GM23338 (cell line): Measurements from ENCODE around the gene TMEM116. TPM values are rescaled to one million over a fixed set of nuclear protein-coding genes. Genes with fewer than 3 reads are reported as not detected.

ENCODE experiments used
- ATAC-seq: fragments of 200-7000 bp; cut with Tn5 transposase; 3 replicates; pipeline ENCODE4 v1.9.1; 2020
- DNase-seq: peaks from one replicate; pipeline ENCODE4 v3.0.0-alpha.2; 2015; ENCODE audit warnings: low spot score
- H2AFZ ChIP-seq: fragments of 200-600 bp; sonication (generic); 2 replicates; pipeline ENCODE4 v1.8.0; 2016; ENCODE audit warnings: antibody characterized with exemption, mild to moderate bottlenecking, moderate library complexity
- H3F3A ChIP-seq: fragments of 200-600 bp; sonication (generic); replicated peaks from 2 replicates; pipeline ENCODE4 v1.8.0; 2017; ENCODE audit warnings: antibody characterized with exemption, mixed run types, low read depth
- H3K27ac ChIP-seq: fragments of 200-600 bp; sonication (generic); 2 replicates; pipeline ENCODE4 v1.6.1; 2016; ENCODE audit warnings: low read depth
- H3K27me3 ChIP-seq: fragments of 200-600 bp; sonication (generic); 2 replicates; pipeline ENCODE4 v1.8.0; 2016; ENCODE audit warnings: mild to moderate bottlenecking, mixed run types, moderate library complexity; ENCODE audit not compliant: insufficient read depth
- H3K36me3 ChIP-seq: fragments of 200-600 bp; sonication (generic); 2 replicates; pipeline ENCODE4 v1.8.0; 2016; ENCODE audit warnings: mild to moderate bottlenecking; ENCODE audit not compliant: insufficient read depth
- H3K4me1 ChIP-seq: fragments of 200-600 bp; sonication (generic); 2 replicates; pipeline ENCODE4 v1.8.0; 2016; ENCODE audit warnings: mild to moderate bottlenecking, moderate library complexity; ENCODE audit not compliant: insufficient read depth
- H3K4me2 ChIP-seq: fragments of 200-600 bp; sonication (generic); 2 replicates; pipeline ENCODE4 v1.7.1; 2017; ENCODE audit warnings: mixed run types
- H3K4me3 ChIP-seq: fragments of 200-600 bp; sonication (generic); 2 replicates; pipeline ENCODE4 v1.6.1; 2016; ENCODE audit warnings: mixed run types
- H3K79me2 ChIP-seq: fragments of 200-600 bp; sonication (generic); replicated peaks from 2 replicates; pipeline ENCODE4 v1.8.0; 2017; ENCODE audit warnings: mild to moderate bottlenecking; ENCODE audit not compliant: insufficient read depth
- H3K9me2 ChIP-seq: fragments of 200-600 bp; sonication (generic); 2 replicates; pipeline ENCODE4 v1.8.0; 2017; ENCODE audit not compliant: insufficient read depth
- H4K20me1 ChIP-seq: fragments of 200-600 bp; sonication (generic); replicated peaks from 2 replicates; pipeline ENCODE4 v1.8.0; 2017; ENCODE audit warnings: mild to moderate bottlenecking; ENCODE audit not compliant: insufficient read depth
- H3K27ac Mint-ChIP-seq: 2 replicates; pipeline ENCODE4 v1.8.0; 2020; ENCODE audit warnings: inconsistent platforms, mild to moderate bottlenecking, moderate library complexity, mixed read lengths
- H3K27me3 Mint-ChIP-seq: 3 replicates; pipeline ENCODE4 v1.8.0; 2022; ENCODE audit warnings: low read depth, mild to moderate bottlenecking, moderate library complexity, mixed read lengths, inconsistent platforms; ENCODE audit not compliant: insufficient read depth, poor library complexity
- H3K36me3 Mint-ChIP-seq: 3 replicates; pipeline ENCODE4 v1.8.0; 2021; ENCODE audit warnings: low read depth, mild to moderate bottlenecking, inconsistent platforms, moderate library complexity, mixed read lengths
- H3K4me1 Mint-ChIP-seq: 3 replicates; pipeline ENCODE4 v1.8.0; 2020; ENCODE audit warnings: mild to moderate bottlenecking, inconsistent platforms, mixed read lengths
- H3K4me3 Mint-ChIP-seq: 3 replicates; pipeline ENCODE4 v1.8.0; 2021; ENCODE audit warnings: moderate library complexity, mild to moderate bottlenecking, inconsistent platforms, mixed read lengths
- H3K9me3 Mint-ChIP-seq: 3 replicates; pipeline ENCODE4 v1.8.0; 2020; ENCODE audit warnings: moderate library complexity, mild to moderate bottlenecking, inconsistent platforms, mixed read lengths
- CREB1 ChIP-seq: fragments of 250-450 bp; sonication (Bioruptor Pico); IDR thresholded peaks from 2 replicates; pipeline ENCODE4 v1.5.0; 2020; ENCODE audit warnings: low read depth, mild to moderate bottlenecking, moderate library complexity
- EZH2 ChIP-seq: fragments of 200-600 bp; sonication (generic); IDR thresholded peaks from one replicate; pipeline ENCODE4 v1.8.0; 2017; ENCODE audit warnings: antibody characterized with exemption, mild to moderate bottlenecking, low read depth; ENCODE audit not compliant: unreplicated experiment
- EZH2phosphoT487 ChIP-seq: fragments of 200-600 bp; sonication (generic); IDR thresholded peaks from one replicate; pipeline ENCODE4 v1.8.1; 2018; ENCODE audit warnings: antibody characterized with exemption; ENCODE audit not compliant: unreplicated experiment
- JUNB ChIP-seq: IDR thresholded peaks from one replicate; pipeline ENCODE4 v1.6.1; 2016; ENCODE audit warnings: antibody characterized with exemption; ENCODE audit not compliant: unreplicated experiment
- NANOG ChIP-seq: IDR thresholded peaks from 2 replicates; pipeline ENCODE4 v1.6.1; 2016; ENCODE audit warnings: antibody characterized with exemption, borderline replicate concordance
- POLR2AphosphoS5 ChIP-seq: IDR thresholded peaks from 2 replicates; pipeline ENCODE4 v1.6.1; 2016; ENCODE audit warnings: antibody characterized with exemption, low read depth
- STAT1 ChIP-seq: IDR thresholded peaks from one replicate; pipeline ENCODE4 v1.6.1; 2016; ENCODE audit warnings: antibody characterized with exemption; ENCODE audit not compliant: unreplicated experiment
- ZNF114 ChIP-seq: fragments of 250-450 bp; sonication (Bioruptor Pico); IDR thresholded peaks from 2 replicates; pipeline ENCODE4 v1.5.0; 2020; ENCODE audit warnings: mild to moderate bottlenecking, moderate library complexity
- ZNF331 ChIP-seq: fragments of 250-450 bp; sonication (Bioruptor Pico); IDR thresholded peaks from 2 replicates; pipeline ENCODE4 v1.5.0; 2020; ENCODE audit warnings: low read depth, mild to moderate bottlenecking, moderate library complexity
- polyA plus RNA-seq: library from polyadenylated mRNA; unstranded; fragments of >200 nt; fragmentation: Nextera tagmentation; extraction: Ambion mirVana; gene quantifications from 2 replicates; pipeline ENCODE4 v1.2.1, GENCODE V29; 2016
- total RNA-seq: library from RNA; depleted of rRNA; stranded (reverse); fragments of >200 nt; shearing (Covaris generic); gene quantifications from 2 replicates; pipeline ENCODE4 v1.2.3, GENCODE V29; 2014
- TF ChIP-seq, protein P1 (sequence below): IDR thresholded peaks from one replicate; pipeline ENCODE4 v1.6.1; 2018; ENCODE audit warnings: antibody characterized with exemption; ENCODE audit not compliant: unreplicated experiment
- TF ChIP-seq, protein P2 (sequence below): IDR thresholded peaks from 2 replicates; pipeline ENCODE4 v1.6.1; 2016; ENCODE audit warnings: antibody characterized with exemption
- TF ChIP-seq, protein P3 (sequence below), 2 experiments: fragments of 200-600 bp in 1 of 2; sonication (generic) in 1 of 2; conservative IDR thresholded peaks; 2 replicates each; pipeline versions ENCODE4 v1.5.1 to v1.6.1; 2016 to 2017; ENCODE audit warnings: antibody characterized with exemption in 2 of 2, low read depth in 2 of 2, mild to moderate bottlenecking in 2 of 2, moderate library complexity in 1 of 2
- TF ChIP-seq, protein P4 (sequence below): fragments of 250-450 bp; sonication (Bioruptor Pico); IDR thresholded peaks from 2 replicates; pipeline ENCODE4 v1.5.0; 2020; ENCODE audit warnings: mild to moderate bottlenecking, moderate library complexity

Gene TMEM116
- total and polyA plus RNA-seq, 2 experiments from 2014 or later = 8.0 to 10.4 TPM

GRCh38 chr12:111997300-111997699 lies 15.7 kb downstream of the TMEM116 start:
- H3K4me2 ChIP-seq = no peak overlapping the region
- Mint-ChIP-seq H3K9me3 (no peaks in the 10 kb centered on the region), H3K4me3 (no peak overlapping the region), H3K27me3 (peaks cover 2% of the 10 kb centered on the region), H3K36me3 (no peaks in the 10 kb centered on the region), H3K4me1 (peaks cover 8% of the 10 kb centered on the region), H3K27ac (no peak overlapping the region)
- no peaks in the 10 kb centered on the region for H3F3A ChIP-seq
- ATAC-seq = no peak
- DNase-seq = no peak
- H3K27me3 ChIP-seq = no peaks in the 10 kb centered on the region
- H3K9me2 ChIP-seq = no peaks in the 10 kb centered on the region
- H2AFZ ChIP-seq = no peak overlapping the region
- no peaks in the 10 kb centered on the region for H3K79me2 ChIP-seq
- no peak overlapping the region for H3K27ac ChIP-seq
- TF ChIP-seq, protein P1, sequence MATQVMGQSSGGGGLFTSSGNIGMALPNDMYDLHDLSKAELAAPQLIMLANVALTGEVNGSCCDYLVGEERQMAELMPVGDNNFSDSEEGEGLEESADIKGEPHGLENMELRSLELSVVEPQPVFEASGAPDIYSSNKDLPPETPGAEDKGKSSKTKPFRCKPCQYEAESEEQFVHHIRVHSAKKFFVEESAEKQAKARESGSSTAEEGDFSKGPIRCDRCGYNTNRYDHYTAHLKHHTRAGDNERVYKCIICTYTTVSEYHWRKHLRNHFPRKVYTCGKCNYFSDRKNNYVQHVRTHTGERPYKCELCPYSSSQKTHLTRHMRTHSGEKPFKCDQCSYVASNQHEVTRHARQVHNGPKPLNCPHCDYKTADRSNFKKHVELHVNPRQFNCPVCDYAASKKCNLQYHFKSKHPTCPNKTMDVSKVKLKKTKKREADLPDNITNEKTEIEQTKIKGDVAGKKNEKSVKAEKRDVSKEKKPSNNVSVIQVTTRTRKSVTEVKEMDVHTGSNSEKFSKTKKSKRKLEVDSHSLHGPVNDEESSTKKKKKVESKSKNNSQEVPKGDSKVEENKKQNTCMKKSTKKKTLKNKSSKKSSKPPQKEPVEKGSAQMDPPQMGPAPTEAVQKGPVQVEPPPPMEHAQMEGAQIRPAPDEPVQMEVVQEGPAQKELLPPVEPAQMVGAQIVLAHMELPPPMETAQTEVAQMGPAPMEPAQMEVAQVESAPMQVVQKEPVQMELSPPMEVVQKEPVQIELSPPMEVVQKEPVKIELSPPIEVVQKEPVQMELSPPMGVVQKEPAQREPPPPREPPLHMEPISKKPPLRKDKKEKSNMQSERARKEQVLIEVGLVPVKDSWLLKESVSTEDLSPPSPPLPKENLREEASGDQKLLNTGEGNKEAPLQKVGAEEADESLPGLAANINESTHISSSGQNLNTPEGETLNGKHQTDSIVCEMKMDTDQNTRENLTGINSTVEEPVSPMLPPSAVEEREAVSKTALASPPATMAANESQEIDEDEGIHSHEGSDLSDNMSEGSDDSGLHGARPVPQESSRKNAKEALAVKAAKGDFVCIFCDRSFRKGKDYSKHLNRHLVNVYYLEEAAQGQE = no peak
- TF ChIP-seq JUNB (no peak), ZNF331 (CRISPR knock-in tag) (no peak), NANOG (no peak), EZH2 (no peak), EZH2phosphoT487 (no peak), CREB1 (CRISPR knock-in tag) (no peak), POLR2AphosphoS5 (no peak), STAT1 (no peak), ZNF114 (CRISPR knock-in tag) (no peak)
- TF ChIP-seq, protein P2, sequence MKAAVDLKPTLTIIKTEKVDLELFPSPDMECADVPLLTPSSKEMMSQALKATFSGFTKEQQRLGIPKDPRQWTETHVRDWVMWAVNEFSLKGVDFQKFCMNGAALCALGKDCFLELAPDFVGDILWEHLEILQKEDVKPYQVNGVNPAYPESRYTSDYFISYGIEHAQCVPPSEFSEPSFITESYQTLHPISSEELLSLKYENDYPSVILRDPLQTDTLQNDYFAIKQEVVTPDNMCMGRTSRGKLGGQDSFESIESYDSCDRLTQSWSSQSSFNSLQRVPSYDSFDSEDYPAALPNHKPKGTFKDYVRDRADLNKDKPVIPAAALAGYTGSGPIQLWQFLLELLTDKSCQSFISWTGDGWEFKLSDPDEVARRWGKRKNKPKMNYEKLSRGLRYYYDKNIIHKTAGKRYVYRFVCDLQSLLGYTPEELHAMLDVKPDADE = no peak
- TF ChIP-seq, protein P3, sequence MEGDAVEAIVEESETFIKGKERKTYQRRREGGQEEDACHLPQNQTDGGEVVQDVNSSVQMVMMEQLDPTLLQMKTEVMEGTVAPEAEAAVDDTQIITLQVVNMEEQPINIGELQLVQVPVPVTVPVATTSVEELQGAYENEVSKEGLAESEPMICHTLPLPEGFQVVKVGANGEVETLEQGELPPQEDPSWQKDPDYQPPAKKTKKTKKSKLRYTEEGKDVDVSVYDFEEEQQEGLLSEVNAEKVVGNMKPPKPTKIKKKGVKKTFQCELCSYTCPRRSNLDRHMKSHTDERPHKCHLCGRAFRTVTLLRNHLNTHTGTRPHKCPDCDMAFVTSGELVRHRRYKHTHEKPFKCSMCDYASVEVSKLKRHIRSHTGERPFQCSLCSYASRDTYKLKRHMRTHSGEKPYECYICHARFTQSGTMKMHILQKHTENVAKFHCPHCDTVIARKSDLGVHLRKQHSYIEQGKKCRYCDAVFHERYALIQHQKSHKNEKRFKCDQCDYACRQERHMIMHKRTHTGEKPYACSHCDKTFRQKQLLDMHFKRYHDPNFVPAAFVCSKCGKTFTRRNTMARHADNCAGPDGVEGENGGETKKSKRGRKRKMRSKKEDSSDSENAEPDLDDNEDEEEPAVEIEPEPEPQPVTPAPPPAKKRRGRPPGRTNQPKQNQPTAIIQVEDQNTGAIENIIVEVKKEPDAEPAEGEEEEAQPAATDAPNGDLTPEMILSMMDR (conservative IDR thresholded peaks at IDR 0.05; ENCODE audit: low read depth in 2 of 2) = no peak
- TF ChIP-seq, protein P4, sequence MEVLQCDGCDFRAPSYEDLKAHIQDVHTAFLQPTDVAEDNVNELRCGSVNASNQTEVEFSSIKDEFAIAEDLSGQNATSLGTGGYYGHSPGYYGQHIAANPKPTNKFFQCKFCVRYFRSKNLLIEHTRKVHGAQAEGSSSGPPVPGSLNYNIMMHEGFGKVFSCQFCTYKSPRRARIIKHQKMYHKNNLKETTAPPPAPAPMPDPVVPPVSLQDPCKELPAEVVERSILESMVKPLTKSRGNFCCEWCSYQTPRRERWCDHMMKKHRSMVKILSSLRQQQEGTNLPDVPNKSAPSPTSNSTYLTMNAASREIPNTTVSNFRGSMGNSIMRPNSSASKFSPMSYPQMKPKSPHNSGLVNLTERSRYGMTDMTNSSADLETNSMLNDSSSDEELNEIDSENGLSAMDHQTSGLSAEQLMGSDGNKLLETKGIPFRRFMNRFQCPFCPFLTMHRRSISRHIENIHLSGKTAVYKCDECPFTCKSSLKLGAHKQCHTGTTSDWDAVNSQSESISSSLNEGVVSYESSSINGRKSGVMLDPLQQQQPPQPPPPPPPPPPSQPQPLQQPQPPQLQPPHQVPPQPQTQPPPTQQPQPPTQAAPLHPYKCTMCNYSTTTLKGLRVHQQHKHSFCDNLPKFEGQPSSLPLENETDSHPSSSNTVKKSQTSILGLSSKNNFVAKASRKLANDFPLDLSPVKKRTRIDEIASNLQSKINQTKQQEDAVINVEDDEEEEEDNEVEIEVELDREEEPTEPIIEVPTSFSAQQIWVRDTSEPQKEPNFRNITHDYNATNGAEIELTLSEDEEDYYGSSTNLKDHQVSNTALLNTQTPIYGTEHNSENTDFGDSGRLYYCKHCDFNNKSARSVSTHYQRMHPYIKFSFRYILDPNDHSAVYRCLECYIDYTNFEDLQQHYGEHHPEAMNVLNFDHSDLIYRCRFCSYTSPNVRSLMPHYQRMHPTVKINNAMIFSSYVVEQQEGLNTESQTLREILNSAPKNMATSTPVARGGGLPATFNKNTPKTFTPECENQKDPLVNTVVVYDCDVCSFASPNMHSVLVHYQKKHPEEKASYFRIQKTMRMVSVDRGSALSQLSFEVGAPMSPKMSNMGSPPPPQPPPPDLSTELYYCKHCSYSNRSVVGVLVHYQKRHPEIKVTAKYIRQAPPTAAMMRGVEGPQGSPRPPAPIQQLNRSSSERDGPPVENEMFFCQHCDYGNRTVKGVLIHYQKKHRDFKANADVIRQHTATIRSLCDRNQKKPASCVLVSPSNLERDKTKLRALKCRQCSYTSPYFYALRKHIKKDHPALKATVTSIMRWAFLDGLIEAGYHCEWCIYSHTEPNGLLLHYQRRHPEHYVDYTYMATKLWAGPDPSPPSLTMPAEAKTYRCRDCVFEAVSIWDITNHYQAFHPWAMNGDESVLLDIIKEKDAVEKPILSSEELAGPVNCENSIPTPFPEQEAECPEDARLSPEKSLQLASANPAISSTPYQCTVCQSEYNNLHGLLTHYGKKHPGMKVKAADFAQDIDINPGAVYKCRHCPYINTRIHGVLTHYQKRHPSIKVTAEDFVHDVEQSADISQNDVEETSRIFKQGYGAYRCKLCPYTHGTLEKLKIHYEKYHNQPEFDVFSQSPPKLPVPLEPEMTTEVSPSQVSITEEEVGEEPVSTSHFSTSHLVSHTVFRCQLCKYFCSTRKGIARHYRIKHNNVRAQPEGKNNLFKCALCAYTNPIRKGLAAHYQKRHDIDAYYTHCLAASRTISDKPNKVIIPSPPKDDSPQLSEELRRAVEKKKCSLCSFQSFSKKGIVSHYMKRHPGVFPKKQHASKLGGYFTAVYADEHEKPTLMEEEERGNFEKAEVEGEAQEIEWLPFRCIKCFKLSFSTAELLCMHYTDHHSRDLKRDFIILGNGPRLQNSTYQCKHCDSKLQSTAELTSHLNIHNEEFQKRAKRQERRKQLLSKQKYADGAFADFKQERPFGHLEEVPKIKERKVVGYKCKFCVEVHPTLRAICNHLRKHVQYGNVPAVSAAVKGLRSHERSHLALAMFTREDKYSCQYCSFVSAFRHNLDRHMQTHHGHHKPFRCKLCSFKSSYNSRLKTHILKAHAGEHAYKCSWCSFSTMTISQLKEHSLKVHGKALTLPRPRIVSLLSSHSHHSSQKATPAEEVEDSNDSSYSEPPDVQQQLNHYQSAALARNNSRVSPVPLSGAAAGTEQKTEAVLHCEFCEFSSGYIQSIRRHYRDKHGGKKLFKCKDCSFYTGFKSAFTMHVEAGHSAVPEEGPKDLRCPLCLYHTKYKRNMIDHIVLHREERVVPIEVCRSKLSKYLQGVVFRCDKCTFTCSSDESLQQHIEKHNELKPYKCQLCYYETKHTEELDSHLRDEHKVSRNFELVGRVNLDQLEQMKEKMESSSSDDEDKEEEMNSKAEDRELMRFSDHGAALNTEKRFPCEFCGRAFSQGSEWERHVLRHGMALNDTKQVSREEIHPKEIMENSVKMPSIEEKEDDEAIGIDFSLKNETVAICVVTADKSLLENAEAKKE (CRISPR knock-in tag) = no peak
- H3K4me3 ChIP-seq = no peak overlapping the region
- H3K4me1 ChIP-seq = no peaks in the 10 kb centered on the region
- no peaks in the 10 kb centered on the region for H3K36me3 ChIP-seq
- H4K20me1 ChIP-seq = no peaks in the 10 kb centered on the region
